Pons (tissue), 1 donor: ENCODE measurements around the gene ZNF236.

ENCODE experiments used
- DNase-seq: peaks from one replicate; pipeline ENCODE4 v3.0.0-alpha.2; 2016; ENCODE audit warnings: low spot score

The ZNF236 gene

GRCh38 chr18:76859474-76860339 is 37.4 kb downstream of the ZNF236 start:
- no peak for DNase-seq

GRCh38 chr18:76860411-76860810 is 38.1 kb downstream of the ZNF236 start:
- DNase-seq = no peak

GRCh38 chr18:76866666-76867065 is 44.3 kb downstream of the ZNF236 start:
- no peak for DNase-seq

- no peak for DNase-seq
Measured at GRCh38 chr18:76873311-76873710, 51.0 kb downstream of the ZNF236 start.

- DNase-seq = no peak
Measured at GRCh38 chr18:76873713-76874112, 51.4 kb downstream of the ZNF236 start.

GRCh38 chr18:76874642-76875389 is 52.5 kb downstream of the ZNF236 start:
- no peak for DNase-seq

- peak; percentile 48 for DNase-seq
Measured at GRCh38 chr18:76875390-76876325, 53.3 kb downstream of the ZNF236 start.

- DNase-seq = no peak
Measured at GRCh38 chr18:76878426-76878825, 56.1 kb downstream of the ZNF236 start.

GRCh38 chr18:76880026-76880425 is 57.7 kb downstream of the ZNF236 start:
- DNase-seq = no peak

GRCh38 chr18:76881744-76882143 is 59.4 kb downstream of the ZNF236 start:
- DNase-seq = no peak

- peak; percentile 23 for DNase-seq
Measured at GRCh38 chr18:76882146-76882545, 59.8 kb downstream of the ZNF236 start.

- no peak for DNase-seq
Measured at GRCh38 chr18:76885001-76885400, 62.6 kb downstream of the ZNF236 start.

- DNase-seq = no peak
Measured at GRCh38 chr18:76886112-76886511, 63.8 kb downstream of the ZNF236 start.

- no peak for DNase-seq
Measured at GRCh38 chr18:76889091-76889699, 66.8 kb downstream of the ZNF236 start.

- no peak for DNase-seq
Measured at GRCh38 chr18:76892832-76893231, 70.5 kb downstream of the ZNF236 start.

GRCh38 chr18:76894566-76895346 is 72.4 kb downstream of the ZNF236 start:
- no peak for DNase-seq

GRCh38 chr18:76895498-76895897 is 73.1 kb downstream of the ZNF236 start:
- no peak for DNase-seq

GRCh38 chr18:76896677-76897076 is 74.3 kb downstream of the ZNF236 start:
- no peak for DNase-seq

GRCh38 chr18:76897257-76897656 is 74.9 kb downstream of the ZNF236 start:
- DNase-seq = no peak

- DNase-seq = no peak
Measured at GRCh38 chr18:76903386-76903785, 81.0 kb downstream of the ZNF236 start.

GRCh38 chr18:76905821-76906220 is 83.5 kb downstream of the ZNF236 start:
- DNase-seq = no peak
